ENCODE results near the gene NOP16. TPM values are rescaled to one million over a fixed set of nuclear protein-coding genes. Genes with fewer than 3 reads are reported as not detected.
A peak's percentile ranks its signal among the peaks of the same experiment; 100 is the strongest.

The NOP16 gene
- total and polyA plus RNA-seq, 2 donors (not counting 1 experiment from before 2014, with no cell fraction given) = 11.1 to 26.3 TPM

DNA sequence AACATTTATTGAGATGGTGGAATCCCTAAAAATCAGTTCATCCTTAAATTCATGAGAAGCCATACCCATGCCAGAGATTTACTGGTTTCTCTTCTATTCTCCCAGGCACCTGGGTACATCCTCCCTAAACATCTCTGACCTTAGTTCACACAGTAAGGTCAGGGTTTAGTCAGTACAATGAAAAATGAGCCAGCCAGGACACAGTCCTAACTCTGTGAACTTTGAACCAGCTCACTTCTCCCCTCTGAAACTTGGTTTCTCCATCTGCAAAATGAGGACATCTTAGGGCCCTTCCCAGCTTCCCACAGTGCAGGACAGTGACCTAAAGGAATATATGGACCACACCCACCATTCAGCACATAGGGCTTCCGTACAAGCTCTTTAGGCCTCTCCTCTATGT lies 1.9 kb downstream of the NOP16 start:
- H3K4me3 ChIP-seq (replicated peaks in 1 of 4; ENCODE audit: control extremely low read depth in 1 of 4, insufficient read depth in 1 of 4, low read depth in 3 of 4, low read length in 4 of 4) = peak overlapping the region in 2 of 4 experiments; percentile 91 to 92
- no peaks in the 10 kb centered on the region for H4K20me1 ChIP-seq (ENCODE audit: control insufficient read depth, extremely low read depth, insufficient read depth, low read length)
- H3K4me2 ChIP-seq (ENCODE audit: extremely low read depth, insufficient read depth, low read length) = peak overlapping the region; percentile 86
- H3K27me3 ChIP-seq (ENCODE audit: control insufficient read depth, insufficient read depth, low read length) = no peaks in the 10 kb centered on the region
- H2AFZ ChIP-seq (ENCODE audit: low read length) = no peak overlapping the region
- TF ChIP-seq EZH2 (IDR thresholded peaks at IDR 0.05; ENCODE audit: low read length, missing control alignments) = no peak
- TF ChIP-seq, protein P1, sequence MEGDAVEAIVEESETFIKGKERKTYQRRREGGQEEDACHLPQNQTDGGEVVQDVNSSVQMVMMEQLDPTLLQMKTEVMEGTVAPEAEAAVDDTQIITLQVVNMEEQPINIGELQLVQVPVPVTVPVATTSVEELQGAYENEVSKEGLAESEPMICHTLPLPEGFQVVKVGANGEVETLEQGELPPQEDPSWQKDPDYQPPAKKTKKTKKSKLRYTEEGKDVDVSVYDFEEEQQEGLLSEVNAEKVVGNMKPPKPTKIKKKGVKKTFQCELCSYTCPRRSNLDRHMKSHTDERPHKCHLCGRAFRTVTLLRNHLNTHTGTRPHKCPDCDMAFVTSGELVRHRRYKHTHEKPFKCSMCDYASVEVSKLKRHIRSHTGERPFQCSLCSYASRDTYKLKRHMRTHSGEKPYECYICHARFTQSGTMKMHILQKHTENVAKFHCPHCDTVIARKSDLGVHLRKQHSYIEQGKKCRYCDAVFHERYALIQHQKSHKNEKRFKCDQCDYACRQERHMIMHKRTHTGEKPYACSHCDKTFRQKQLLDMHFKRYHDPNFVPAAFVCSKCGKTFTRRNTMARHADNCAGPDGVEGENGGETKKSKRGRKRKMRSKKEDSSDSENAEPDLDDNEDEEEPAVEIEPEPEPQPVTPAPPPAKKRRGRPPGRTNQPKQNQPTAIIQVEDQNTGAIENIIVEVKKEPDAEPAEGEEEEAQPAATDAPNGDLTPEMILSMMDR (conservative IDR thresholded peaks at IDR 0.05 in 1 of 2, IDR thresholded peaks at IDR 0.05 in 1 of 2; ENCODE audit: low read depth in 1 of 2, low read length in 2 of 2) = no peak
- no peak overlapping the region for H3K9ac ChIP-seq (ENCODE audit: insufficient read depth, low read length)
- DNase-seq (ENCODE audit: low read depth in 2 of 2) = no peak
- H3K27ac ChIP-seq (ENCODE audit: insufficient read depth, low read length) = no peak overlapping the region
- no peaks in the 10 kb centered on the region for H3K9me3 ChIP-seq (ENCODE audit: control insufficient read depth, insufficient read depth, low read depth, low read length)
- H3K79me2 ChIP-seq (ENCODE audit: control insufficient read depth, insufficient read depth, low read length) = peaks cover 31% of the 10 kb centered on the region
- H3K36me3 ChIP-seq (ENCODE audit: control insufficient read depth, insufficient read depth, low read length) = peaks cover 16% of the 10 kb centered on the region
- peaks cover 12% of the 10 kb centered on the region for H3K4me1 ChIP-seq (ENCODE audit: control insufficient read depth, extremely low read depth, insufficient read depth, low read length)

DNA sequence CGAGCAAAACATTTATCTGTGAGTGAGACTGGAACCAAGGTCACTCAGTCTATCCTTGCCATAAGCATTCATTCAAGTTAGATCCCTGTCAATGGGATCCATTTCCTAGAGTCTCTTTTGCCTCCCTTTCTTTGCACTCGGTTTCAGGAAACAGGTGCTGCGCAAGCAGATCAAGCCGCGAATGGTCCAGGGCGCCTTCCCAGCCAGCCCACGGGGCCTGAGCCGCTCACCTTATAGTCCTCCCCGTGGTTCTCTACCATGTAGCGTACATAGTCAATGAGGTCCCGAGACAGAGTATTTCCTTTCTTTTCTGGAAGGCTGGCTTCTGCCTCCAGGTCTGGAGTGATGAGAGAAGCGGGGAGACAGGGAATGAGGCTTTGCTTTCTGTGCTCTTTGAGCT lies 3.4 kb downstream of the NOP16 start:
- TF ChIP-seq, protein P1 (conservative IDR thresholded peaks at IDR 0.05 in 1 of 2, IDR thresholded peaks at IDR 0.05 in 1 of 2; ENCODE audit: low read depth in 1 of 2, low read length in 2 of 2) = no peak
- TF ChIP-seq EZH2 (IDR thresholded peaks at IDR 0.05; ENCODE audit: low read length, missing control alignments) = no peak
- H2AFZ ChIP-seq (ENCODE audit: low read length) = no peak overlapping the region
- no peaks in the 10 kb centered on the region for H3K27me3 ChIP-seq (ENCODE audit: control insufficient read depth, insufficient read depth, low read length)
- no peaks in the 10 kb centered on the region for H4K20me1 ChIP-seq (ENCODE audit: control insufficient read depth, extremely low read depth, insufficient read depth, low read length)
- H3K4me3 ChIP-seq (replicated peaks in 1 of 4; ENCODE audit: control extremely low read depth in 1 of 4, insufficient read depth in 1 of 4, low read depth in 3 of 4, low read length in 4 of 4) = no peak overlapping the region
- no peaks in the 10 kb centered on the region for H3K9me3 ChIP-seq (ENCODE audit: control insufficient read depth, insufficient read depth, low read depth, low read length)
- no peak overlapping the region for H3K27ac ChIP-seq (ENCODE audit: insufficient read depth, low read length)
- peaks cover 12% of the 10 kb centered on the region for H3K4me1 ChIP-seq (ENCODE audit: control insufficient read depth, extremely low read depth, insufficient read depth, low read length)
- H3K79me2 ChIP-seq (ENCODE audit: control insufficient read depth, insufficient read depth, low read length) = peaks cover 31% of the 10 kb centered on the region
- no peak overlapping the region for H3K4me2 ChIP-seq (ENCODE audit: extremely low read depth, insufficient read depth, low read length)
- no peak overlapping the region for H3K9ac ChIP-seq (ENCODE audit: insufficient read depth, low read length)
- peaks cover 16% of the 10 kb centered on the region for H3K36me3 ChIP-seq (ENCODE audit: control insufficient read depth, insufficient read depth, low read length)
- no peak for DNase-seq (ENCODE audit: low read depth in 2 of 2)

DNA sequence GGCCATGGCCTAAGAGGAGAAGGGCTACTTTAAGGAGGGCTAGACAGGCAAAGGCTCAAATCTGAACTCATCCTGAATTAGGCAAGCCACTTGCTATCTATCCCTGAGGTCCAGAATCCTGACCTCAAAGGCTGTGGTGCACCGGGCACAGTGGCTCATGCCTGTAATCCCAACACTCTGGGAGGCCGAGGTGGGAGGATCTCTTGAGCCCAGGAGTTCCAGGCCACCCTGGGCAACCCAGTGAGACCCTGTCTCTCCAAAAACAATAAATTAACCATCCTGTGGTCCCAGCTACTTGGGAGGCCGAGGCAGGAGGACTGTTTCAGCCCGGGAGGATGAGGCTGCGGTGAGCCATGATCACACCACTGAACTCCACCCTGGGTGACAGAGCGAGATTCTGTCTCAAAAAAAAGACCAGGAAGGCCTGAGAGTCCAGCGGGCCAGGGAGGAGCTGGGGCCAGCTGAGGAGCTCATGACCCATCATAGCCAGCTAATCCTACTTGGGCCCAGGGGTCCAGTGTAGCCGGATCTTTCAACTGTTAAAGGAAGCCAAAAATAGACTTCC lies 4.0 kb downstream of the NOP16 start:
- no peaks in the 10 kb centered on the region for H3K27me3 ChIP-seq (ENCODE audit: control insufficient read depth, insufficient read depth, low read length)
- H2AFZ ChIP-seq (ENCODE audit: low read length) = no peak overlapping the region
- TF ChIP-seq EZH2 (IDR thresholded peaks at IDR 0.05; ENCODE audit: low read length, missing control alignments) = no peak
- TF ChIP-seq, protein P1 (conservative IDR thresholded peaks at IDR 0.05 in 1 of 2, IDR thresholded peaks at IDR 0.05 in 1 of 2; ENCODE audit: low read depth in 1 of 2, low read length in 2 of 2) = no peak
- H3K79me2 ChIP-seq (ENCODE audit: control insufficient read depth, insufficient read depth, low read length) = peaks cover 30% of the 10 kb centered on the region
- no peak overlapping the region for H3K27ac ChIP-seq (ENCODE audit: insufficient read depth, low read length)
- H3K9ac ChIP-seq (ENCODE audit: insufficient read depth, low read length) = no peak overlapping the region
- peaks cover 16% of the 10 kb centered on the region for H3K36me3 ChIP-seq (ENCODE audit: control insufficient read depth, insufficient read depth, low read length)
- no peaks in the 10 kb centered on the region for H4K20me1 ChIP-seq (ENCODE audit: control insufficient read depth, extremely low read depth, insufficient read depth, low read length)
- no peak for DNase-seq (ENCODE audit: low read depth in 2 of 2)
- H3K9me3 ChIP-seq (ENCODE audit: control insufficient read depth, insufficient read depth, low read depth, low read length) = no peaks in the 10 kb centered on the region
- H3K4me2 ChIP-seq (ENCODE audit: extremely low read depth, insufficient read depth, low read length) = no peak overlapping the region
- no peak overlapping the region for H3K4me3 ChIP-seq (replicated peaks in 1 of 4; ENCODE audit: control extremely low read depth in 1 of 4, insufficient read depth in 1 of 4, low read depth in 3 of 4, low read length in 4 of 4)
- H3K4me1 ChIP-seq (ENCODE audit: control insufficient read depth, extremely low read depth, insufficient read depth, low read length) = peaks cover 9% of the 10 kb centered on the region

Data from fibroblast of lung (primary cell).